Stimulated activated CD4-positive, alpha-beta T cell treated with anti-CD3 and anti-CD28 coated beads, TNF-alpha, amount 100 ng/mL, for 48 hours (primary cell): Measurements from ENCODE around the gene ARHGAP33.
A peak's percentile ranks its signal among the peaks of the same experiment; 100 is the strongest.
"Not testable (repeated sequence)": the region's sequence is repeated elsewhere in the genome, so short reads cannot be mapped to it uniquely, and the experiment has no call there.

ENCODE experiments used
- DNase-seq, 3 donors: peaks; one replicate each; pipeline ENCODE4 v3.0.0-alpha.2; 2020; ENCODE audit warnings: low read depth in 3 of 3

The ARHGAP33 gene

GRCh38 chr19:35793381-35794165 is 18.2 kb downstream of the ARHGAP33 start:
- DNase-seq = no peak

GRCh38 chr19:35795564-35795963 is 20.2 kb downstream of the ARHGAP33 start:
- not testable (repeated sequence) for DNase-seq

- DNase-seq = no peak
Measured at GRCh38 chr19:35796645-35797542, 21.5 kb downstream of the ARHGAP33 start.

GRCh38 chr19:35797663-35798062 is 22.3 kb downstream of the ARHGAP33 start:
- DNase-seq = no peak

- DNase-seq = no peak
Measured at GRCh38 chr19:35801828-35802227, 26.5 kb downstream of the ARHGAP33 start.

- no peak for DNase-seq
Measured at GRCh38 chr19:35805526-35806102, 30.2 kb downstream of the ARHGAP33 start.

- no peak for DNase-seq
Measured at GRCh38 chr19:35806597-35806996, 31.2 kb downstream of the ARHGAP33 start.

- no peak for DNase-seq
Measured at GRCh38 chr19:35807633-35808032, 32.3 kb downstream of the ARHGAP33 start.

- no peak for DNase-seq
Measured at GRCh38 chr19:35811317-35812219, 36.2 kb downstream of the ARHGAP33 start.

GRCh38 chr19:35812220-35813042 is 37.1 kb downstream of the ARHGAP33 start, which contains the start of gene PRODH2:
Gene PRODH2 (minus strand): TSS chr19:35812845. CDS start chr19:35812805, 40 bp downstream.
- DNase-seq = no peak

- DNase-seq = no peak
Measured at GRCh38 chr19:35813043-35813890, 37.9 kb downstream of the ARHGAP33 start.

GRCh38 chr19:35816262-35816661 is 40.9 kb downstream of the ARHGAP33 start:
- DNase-seq = no peak

GRCh38 chr19:35816846-35817245 is 41.5 kb downstream of the ARHGAP33 start:
- DNase-seq = no peak

GRCh38 chr19:35818445-35818844 is 43.1 kb downstream of the ARHGAP33 start:
- DNase-seq = no peak

- no peak for DNase-seq
Measured at GRCh38 chr19:35822579-35822978, 47.2 kb downstream of the ARHGAP33 start.

GRCh38 chr19:35824150-35824549 is 48.8 kb downstream of the ARHGAP33 start:
- DNase-seq = no peak

GRCh38 chr19:35828692-35829301 is 53.4 kb downstream of the ARHGAP33 start:
- DNase-seq = peak; percentile 8 to 38 (median 23)

GRCh38 chr19:35830986-35831385 is 55.6 kb downstream of the ARHGAP33 start:
- no peak for DNase-seq

GRCh38 chr19:35832054-35832453 is 56.7 kb downstream of the ARHGAP33 start:
- DNase-seq = no peak
